ENCODE results near the gene ZNF425.
"Not testable (repeated sequence)": the region's sequence is repeated elsewhere in the genome, so short reads cannot be mapped to it uniquely, and the experiment has no call there.

Gene ZNF425

GRCh38 chr7:149075286-149075685 lies 50.8 kb downstream of the ZNF425 start:
- DNase-seq, result no peak

DNA sequence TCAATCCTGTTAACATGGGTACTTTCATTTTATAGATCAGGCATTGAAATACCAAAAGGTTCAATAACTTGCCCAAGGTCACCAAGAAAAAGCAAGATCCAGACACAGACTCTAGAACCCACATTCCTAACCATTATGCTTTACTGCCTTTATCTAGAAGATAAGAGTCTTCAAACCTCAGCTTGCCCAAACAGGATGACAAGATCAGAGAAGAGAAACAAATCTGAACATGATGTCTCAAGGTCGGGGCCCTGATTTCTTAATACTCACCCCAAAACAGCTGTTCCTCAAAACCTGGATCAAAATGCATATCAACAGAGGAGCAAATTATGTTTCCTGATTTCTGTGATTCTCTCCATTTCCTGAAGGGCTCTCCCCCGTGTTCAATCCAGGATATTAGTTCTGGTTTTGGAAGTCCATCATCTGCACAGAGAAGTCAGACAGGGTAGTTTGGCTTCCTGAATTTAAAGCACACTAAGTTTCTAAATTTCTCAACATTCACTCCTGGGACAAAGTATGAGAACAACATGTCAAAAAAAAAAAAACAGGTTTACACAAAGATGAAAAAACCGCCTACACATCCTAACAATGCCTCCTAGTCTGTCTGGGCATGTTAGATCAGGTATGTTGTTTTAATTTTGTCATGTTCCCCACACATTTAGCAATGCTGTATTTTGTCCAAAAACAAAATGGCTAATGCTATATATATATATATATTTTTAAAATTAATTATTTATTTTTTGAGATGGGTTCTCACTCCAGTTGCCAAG lies 51.8 kb downstream of the ZNF425 start:
- DNase-seq, result no peak

DNA sequence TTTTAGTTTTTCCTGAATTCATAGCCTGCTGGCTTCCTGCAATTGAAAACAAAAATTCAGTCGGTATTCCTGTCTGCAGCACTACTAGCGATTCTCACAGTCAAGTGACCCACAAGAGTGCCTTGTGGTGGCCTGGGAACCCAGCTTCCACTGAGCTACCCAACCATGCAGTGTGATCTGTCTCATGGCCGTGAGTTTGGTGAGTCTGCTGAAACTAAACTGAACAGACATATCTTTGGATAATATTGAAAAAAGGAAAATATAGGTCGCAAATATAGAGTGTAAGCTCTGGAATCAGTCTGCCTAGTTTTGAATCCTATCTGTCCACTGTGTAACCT lies 53.7 kb downstream of the ZNF425 start:
- DNase-seq, result no peak

DNA sequence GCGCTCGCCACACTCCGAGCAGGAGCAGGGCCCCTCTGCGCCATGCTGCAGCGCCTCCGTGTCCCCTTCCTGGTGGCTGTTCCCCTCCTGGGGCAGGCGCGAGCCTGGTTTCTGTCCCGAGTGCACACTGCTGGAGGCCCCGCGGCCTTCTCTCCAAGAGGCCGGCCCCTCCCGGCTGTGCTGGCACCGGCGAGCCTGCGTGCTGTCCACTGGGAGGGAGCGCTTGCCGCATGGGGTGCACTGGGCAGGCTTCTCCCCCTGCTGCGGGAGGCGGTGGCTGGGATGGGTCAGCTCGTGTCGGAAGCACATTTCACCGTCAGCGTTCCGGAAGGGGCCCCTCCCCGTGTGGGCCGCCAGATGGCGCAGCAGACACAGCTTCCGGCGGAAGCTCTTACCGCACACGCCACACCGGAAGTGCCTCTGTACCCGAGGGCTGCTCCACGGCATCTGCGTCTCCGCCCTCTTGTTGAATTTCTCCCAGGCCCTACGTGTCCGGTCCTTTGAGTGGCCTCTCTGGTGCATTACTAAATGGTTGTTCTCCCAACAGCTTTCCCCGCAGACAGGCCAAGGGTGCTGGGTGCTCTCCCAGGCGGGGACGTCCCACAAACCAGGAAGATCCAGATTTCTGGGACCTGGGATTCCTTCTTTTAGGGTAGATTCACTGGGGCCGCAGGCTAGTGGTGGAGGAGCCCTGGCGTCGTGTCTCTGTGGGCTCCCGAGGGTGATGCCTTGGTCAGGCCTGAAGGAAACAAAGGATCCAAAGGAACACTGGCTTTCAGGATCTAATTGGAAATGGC lies 54.3 kb downstream of the ZNF425 start:
- no peak for DNase-seq

DNA sequence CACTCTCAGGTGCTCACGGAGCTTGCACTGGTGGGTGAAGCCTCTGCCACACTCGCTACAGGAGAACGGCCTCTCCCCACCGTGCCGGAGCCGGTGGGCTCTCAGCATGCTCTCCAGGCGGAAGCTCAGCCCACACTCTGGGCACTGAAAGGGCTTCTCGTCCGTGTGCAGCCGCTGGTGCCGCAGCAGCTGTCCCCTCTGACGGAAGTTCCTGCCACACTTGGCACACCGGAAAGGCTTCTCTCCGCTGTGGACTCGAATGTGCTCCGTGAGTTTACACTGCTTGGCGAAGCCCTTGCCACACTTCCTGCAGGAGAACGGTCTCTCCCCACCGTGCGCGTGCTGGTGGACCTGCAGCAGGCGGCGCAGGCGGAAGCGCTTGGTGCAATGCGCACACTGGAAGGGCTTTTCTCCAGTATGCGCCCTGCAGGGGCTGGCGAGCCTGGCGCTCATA lies 54.9 kb downstream of the ZNF425 start:
- DNase-seq, result no peak

DNA sequence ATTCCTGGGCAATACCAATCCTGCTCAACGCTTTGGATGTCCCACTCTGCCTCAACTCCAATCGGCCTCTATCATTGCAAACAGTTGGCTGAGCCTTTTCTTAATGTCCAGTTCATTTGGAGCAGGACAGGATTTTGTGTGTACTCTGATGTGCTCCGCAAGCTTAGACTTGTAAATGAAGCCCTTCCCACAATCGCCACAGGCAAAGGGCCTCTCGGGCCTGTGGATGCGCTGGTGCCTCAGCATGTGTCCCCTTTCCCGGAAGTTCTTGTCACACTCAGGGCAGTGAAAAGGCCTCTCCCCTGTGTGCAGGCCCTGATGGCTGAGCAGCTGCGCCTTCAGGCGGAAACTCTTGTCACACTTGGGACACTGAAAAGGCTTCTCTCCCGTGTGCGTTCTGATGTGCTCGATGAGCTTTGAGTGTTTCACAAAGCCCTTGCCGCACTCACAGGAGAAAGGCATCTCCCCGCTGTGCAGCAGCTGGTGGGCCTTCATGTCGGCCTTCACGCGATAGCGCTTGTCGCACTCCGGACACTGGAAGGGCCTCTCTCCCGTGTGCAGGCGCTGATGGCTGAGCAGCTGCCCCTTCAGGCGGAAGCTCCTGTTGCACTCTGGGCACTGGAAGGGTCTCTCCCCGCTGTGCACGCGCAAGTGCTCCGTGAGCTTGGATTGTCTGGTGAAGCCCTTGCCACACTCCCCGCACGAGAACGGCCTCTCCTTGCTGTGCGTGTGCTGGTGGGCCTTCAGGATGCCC lies 55.6 kb downstream of the ZNF425 start:
- DNase-seq, result no peak

DNA sequence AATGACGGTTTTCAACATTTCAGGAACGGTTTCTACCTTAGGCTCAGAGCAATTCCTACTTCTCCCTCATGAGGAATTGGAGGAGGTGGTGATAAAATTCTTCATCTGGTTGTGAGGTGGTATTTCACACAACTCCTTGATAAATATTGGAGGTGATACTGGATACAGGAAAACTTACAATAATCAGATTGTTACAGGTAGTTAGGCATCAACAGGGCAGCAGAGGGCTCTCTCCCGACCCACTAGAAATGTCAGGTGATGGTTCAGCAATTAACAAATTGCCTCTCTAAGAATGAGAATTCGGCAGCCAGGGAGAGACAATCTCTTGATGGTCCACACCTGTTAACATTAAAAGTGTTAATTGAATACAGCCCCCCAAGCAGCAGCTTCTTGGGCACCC lies 58.3 kb downstream of the ZNF425 start:
- DNase-seq, result no peak

GRCh38 chr7:149063476-149063875 lies 62.6 kb downstream of the ZNF425 start:
- no peak for DNase-seq

GRCh38 chr7:149062217-149062899 lies 63.8 kb downstream of the ZNF425 start:
- DNase-seq, result not testable (repeated sequence)

DNA sequence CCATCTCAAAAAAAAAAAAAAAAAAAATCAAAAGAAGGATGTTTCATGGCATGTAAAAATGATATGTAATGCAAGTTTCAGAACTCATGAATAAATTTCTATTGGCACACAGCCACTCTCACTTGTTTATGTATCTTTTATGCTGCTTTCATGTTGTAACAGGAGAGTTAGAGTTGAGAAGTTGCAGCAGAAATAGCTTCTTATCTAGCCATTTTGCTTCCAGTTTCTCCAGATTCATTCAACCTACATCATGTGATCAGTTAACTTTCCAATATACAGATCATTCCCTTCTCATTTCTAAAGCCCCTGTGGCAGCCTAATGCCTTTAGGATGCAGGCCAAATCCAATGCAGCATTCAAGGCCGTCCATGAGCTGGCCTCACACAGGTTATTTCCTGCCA lies 66.0 kb downstream of the ZNF425 start:
- no peak for DNase-seq

DNA sequence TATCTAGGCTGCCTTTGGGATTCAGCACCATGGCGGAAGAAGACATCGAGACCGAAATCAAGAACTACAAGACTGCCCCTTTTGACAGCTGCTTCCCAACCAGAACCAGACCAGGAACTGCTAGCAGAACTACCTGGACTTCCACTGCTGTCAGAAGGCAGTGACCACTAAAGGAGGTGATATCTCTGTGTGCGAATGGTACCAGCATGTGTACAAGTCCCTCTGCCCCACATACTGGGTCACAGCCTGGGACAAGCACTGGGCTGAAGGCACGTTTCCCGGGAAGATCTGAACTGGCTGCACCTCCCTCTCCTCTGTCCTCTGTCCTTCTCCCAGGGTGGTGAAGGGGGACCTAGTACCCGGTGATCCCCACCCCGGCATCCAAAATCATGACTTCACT lies 72.2 kb downstream of the ZNF425 start:
- DNase-seq, result no peak

- no peak for DNase-seq
Measured at GRCh38 chr7:149053384-149053783, 72.7 kb downstream of the ZNF425 start.
